BE2C (cell line): ENCODE measurements around the gene RPL3.

ENCODE experiments used
- DNase-seq: peaks from one replicate; pipeline ENCODE4 v3.0.0-alpha.2; 2020
- H3K27me3 ChIP-seq: fragments of 250-450 bp; sonication (Bioruptor Pico); 2 replicates; pipeline ENCODE4 v1.5.1; 2020; ENCODE audit warnings: mild to moderate bottlenecking
- H3K36me3 ChIP-seq: fragments of 250-450 bp; sonication (Bioruptor Pico); 2 replicates; pipeline ENCODE4 v1.5.1; 2020; ENCODE audit warnings: mild to moderate bottlenecking
- H3K4me1 ChIP-seq: fragments of 250-450 bp; sonication (Bioruptor Pico); 2 replicates; pipeline ENCODE4 v1.5.1; 2020
- H3K4me3 ChIP-seq: 2 replicates; pipeline ENCODE4 v1.5.1; 2011; ENCODE audit warnings: low read depth, low read length
- H3K9me3 ChIP-seq: fragments of 250-450 bp; sonication (Bioruptor Pico); 2 replicates; pipeline ENCODE4 v1.5.1; 2020
- TF ChIP-seq, protein P1 (sequence below): IDR thresholded peaks from 2 replicates; pipeline ENCODE4 v1.5.1; 2012; ENCODE audit warnings: mild to moderate bottlenecking, low read depth, low read length

Gene RPL3

GRCh38 chr22:39278040-39278439 lies 41.4 kb downstream of the RPL3 start:
- no peaks in the 10 kb centered on the region for H3K4me1 ChIP-seq
- no peaks in the 10 kb centered on the region for H3K36me3 ChIP-seq
- no peaks in the 10 kb centered on the region for H3K27me3 ChIP-seq
- H3K4me3 ChIP-seq: no peak overlapping the region
- DNase-seq: no peak
- H3K9me3 ChIP-seq: no peaks in the 10 kb centered on the region; the same call in 1 of the 2 replicates
- TF ChIP-seq, protein P1, sequence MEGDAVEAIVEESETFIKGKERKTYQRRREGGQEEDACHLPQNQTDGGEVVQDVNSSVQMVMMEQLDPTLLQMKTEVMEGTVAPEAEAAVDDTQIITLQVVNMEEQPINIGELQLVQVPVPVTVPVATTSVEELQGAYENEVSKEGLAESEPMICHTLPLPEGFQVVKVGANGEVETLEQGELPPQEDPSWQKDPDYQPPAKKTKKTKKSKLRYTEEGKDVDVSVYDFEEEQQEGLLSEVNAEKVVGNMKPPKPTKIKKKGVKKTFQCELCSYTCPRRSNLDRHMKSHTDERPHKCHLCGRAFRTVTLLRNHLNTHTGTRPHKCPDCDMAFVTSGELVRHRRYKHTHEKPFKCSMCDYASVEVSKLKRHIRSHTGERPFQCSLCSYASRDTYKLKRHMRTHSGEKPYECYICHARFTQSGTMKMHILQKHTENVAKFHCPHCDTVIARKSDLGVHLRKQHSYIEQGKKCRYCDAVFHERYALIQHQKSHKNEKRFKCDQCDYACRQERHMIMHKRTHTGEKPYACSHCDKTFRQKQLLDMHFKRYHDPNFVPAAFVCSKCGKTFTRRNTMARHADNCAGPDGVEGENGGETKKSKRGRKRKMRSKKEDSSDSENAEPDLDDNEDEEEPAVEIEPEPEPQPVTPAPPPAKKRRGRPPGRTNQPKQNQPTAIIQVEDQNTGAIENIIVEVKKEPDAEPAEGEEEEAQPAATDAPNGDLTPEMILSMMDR: no peak

DNA sequence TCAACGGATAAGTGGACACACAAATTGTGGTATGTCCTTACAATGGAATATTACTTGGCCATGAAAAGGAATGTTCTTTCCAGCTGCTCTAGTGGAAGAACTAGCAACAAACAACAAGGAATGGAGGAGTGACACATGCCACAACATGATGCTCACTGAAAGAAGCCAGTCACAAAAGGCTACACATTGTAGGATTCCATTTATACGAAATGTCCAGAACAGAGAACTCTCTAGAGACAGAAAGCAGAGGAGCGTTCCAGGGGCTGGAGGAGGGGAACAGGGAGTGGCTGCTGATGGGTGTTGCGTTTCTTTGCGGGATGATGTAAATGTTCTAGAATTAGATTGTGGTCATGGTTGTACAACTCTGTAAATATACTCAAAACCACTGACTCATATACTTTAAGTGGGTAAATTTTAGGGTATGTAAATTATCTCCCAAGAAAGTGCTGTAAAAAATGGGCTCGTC lies 42.2 kb downstream of the RPL3 start:
- no peaks in the 10 kb centered on the region for H3K36me3 ChIP-seq
- no peaks in the 10 kb centered on the region; the same call in 1 of the 2 replicates for H3K9me3 ChIP-seq
- H3K27me3 ChIP-seq: no peaks in the 10 kb centered on the region
- TF ChIP-seq, protein P1: no peak
- no peak overlapping the region for H3K4me3 ChIP-seq
- no peak for DNase-seq
- H3K4me1 ChIP-seq: no peaks in the 10 kb centered on the region

DNA sequence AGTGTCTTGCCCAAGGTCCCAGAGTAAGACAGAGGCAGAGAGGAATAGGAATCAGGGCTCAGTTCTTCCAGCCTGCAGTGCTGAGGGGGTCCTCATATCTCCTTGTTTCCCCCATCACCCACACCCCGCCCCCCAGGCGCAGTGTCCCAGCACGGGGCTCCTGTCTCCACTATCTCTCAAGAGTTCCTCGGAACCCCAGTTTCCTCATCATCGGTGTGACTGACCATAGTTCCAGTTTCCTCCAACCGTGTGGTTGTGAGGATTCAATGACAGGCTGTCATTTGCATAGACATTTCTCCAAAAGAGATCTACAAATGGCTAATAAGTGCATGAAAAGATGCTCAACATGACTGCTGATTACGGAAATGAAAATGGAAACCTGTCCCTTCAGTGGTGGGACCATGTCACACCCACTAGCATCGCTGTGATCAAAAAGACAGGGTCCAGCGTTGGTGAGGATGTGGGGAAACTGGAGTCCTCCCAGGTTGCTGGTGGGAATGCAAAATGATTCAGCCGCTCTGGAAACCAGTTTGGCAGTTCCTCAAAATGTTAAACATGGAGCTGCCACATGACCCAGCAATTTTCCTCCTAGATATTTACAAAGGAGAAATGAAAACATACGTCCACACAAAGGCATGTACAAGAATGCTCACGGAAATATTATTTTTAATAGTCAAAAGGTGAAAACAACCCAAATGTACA lies 42.8 kb downstream of the RPL3 start:
- TF ChIP-seq, protein P1: no peak
- Histone ChIP-seq H3K36me3 (no peaks in the 10 kb centered on the region), H3K4me1 (no peaks in the 10 kb centered on the region), H3K9me3 (no peaks in the 10 kb centered on the region; the same call in 1 of the 2 replicates), H3K27me3 (no peaks in the 10 kb centered on the region), H3K4me3 (no peak overlapping the region)
- no peak for DNase-seq

DNA sequence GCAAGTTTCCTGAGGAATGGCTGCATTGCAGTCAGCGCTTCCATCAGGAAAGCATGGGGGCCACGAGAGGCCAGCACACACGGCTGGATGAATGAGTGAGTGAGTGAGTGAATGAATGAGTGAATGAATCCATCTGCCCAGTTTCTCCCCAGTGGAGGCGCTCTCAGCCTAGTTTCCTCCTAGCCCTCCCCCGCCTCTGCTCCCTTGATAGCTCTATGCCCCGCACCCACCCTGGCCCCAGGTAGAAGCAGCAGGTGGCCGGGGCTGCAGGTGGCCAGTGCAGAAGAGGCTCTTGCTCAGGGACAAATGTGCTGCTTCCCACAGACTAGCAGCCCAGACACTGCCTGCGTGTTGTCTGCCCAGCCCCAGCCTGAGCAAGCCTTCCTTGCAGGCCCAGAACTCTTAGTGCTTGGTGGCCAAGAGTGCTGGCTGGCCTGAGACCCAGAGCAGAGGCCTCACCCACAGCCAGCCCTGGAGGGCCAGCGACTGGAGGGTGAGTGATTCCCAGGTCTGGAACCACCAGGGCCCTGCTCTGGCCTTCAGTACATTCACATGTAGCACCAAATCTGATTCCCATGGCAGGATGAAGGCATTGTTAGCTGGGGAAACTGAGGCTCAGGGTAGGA lies 43.5 kb downstream of the RPL3 start:
- Histone ChIP-seq H3K4me1 (no peaks in the 10 kb centered on the region), H3K27me3 (no peaks in the 10 kb centered on the region), H3K36me3 (no peaks in the 10 kb centered on the region), H3K4me3 (no peak overlapping the region), H3K9me3 (no peaks in the 10 kb centered on the region; the same call in 1 of the 2 replicates)
- DNase-seq: no peak
- TF ChIP-seq, protein P1: no peak

- Histone ChIP-seq H3K9me3 (no peaks in the 10 kb centered on the region; the same call in 1 of the 2 replicates), H3K36me3 (no peaks in the 10 kb centered on the region), H3K27me3 (no peaks in the 10 kb centered on the region), H3K4me3 (no peak overlapping the region), H3K4me1 (no peaks in the 10 kb centered on the region)
- no peak for DNase-seq
- TF ChIP-seq, protein P1: no peak
Observed at GRCh38 chr22:39273950-39274887, 45.2 kb downstream of the RPL3 start.
